ENCODE results near the gene CARS2.
"Not testable (repeated sequence)": the region's sequence is repeated elsewhere in the genome, so short reads cannot be mapped to it uniquely, and the experiment has no call there.

CARS2 gene

GRCh38 chr13:110635405-110636002 is 70.4 kb downstream of the CARS2 start:
- no peak for DNase-seq

- DNase-seq, result no peak
Observed at GRCh38 chr13:110634558-110634957, 71.4 kb downstream of the CARS2 start.

- DNase-seq, result no peak
Observed at GRCh38 chr13:110633776-110634175, 72.1 kb downstream of the CARS2 start.

GRCh38 chr13:110632255-110632654 is 73.7 kb downstream of the CARS2 start:
- not testable (repeated sequence) for DNase-seq

DNA sequence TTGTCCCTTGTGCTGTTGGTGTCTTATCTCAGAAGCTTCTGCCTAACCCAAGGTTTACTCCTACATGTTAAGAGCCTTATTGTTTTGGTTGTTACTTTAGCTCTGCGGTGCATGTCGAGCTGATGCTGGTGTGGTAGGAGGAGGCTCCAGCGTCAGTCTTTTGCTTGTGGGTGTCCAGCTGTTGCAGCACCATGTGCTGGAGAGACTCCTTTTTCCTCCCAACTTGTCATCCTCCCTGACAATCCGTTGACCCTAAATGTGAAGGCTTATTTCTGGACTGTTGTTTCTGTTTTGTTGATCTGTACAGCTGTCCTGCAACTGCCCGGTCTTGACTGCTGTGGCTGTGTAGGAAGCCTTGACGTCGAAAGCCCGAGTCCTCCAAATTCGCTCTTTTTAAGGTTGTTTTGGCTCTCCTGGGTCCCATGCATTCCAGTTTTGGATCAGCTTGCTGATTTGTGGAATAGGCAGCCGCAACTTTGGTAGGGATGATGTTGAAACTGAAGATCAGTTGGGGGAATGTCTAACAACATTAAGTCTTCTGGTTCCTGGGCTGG is 75.3 kb downstream of the CARS2 start:
- no peak for DNase-seq

DNA sequence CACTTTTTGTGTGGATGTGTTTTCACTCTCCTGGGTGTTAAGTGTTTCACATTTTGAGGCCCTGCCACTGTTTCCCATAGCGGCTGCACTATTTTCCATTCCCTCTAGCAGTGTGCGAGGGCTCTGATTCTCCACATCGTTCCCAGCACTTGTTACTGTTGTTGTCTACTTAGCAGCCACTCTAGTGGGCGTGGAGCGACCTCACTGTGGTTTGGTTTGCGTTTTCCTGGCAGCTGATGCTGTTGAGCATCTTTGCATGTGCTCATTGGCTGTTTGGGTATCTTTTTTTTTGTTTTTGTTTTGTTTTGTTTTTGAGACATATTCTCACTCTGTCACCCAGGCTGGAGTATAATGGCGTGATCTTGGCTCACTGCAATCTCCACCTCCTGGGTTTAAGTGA is 76.2 kb downstream of the CARS2 start:
- DNase-seq, result peak; percentile 11

GRCh38 chr13:110628952-110629701 is 76.8 kb downstream of the CARS2 start:
- no peak for DNase-seq

- no peak for DNase-seq
Observed at GRCh38 chr13:110628477-110628793, 77.5 kb downstream of the CARS2 start.

GRCh38 chr13:110627761-110628476 is 78.0 kb downstream of the CARS2 start:
- no peak for DNase-seq

DNA sequence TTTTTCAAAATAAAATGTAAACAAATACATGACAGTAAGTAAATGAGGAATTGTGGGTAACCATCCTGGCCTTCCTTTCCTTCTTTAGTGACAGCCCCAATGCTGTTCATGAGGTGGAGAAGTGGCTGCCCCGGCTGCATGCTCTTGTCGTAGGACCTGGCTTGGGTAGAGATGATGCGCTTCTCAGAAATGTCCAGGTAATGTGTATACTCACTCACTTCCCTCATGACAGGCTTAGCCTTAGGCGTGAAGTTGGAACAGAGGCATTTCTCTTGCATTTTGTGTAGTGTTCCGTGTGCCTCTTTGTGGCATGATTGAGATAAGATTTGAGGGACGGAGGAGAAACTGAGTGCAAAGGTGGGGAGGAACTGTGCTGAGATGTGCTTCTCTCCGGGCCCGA is 78.6 kb downstream of the CARS2 start:
- DNase-seq, result no peak

- DNase-seq, result no peak
Observed at GRCh38 chr13:110626521-110626920, 79.4 kb downstream of the CARS2 start.

GRCh38 chr13:110625771-110626321 is 80.1 kb downstream of the CARS2 start:
- peak; percentile 83 for DNase-seq

DNA sequence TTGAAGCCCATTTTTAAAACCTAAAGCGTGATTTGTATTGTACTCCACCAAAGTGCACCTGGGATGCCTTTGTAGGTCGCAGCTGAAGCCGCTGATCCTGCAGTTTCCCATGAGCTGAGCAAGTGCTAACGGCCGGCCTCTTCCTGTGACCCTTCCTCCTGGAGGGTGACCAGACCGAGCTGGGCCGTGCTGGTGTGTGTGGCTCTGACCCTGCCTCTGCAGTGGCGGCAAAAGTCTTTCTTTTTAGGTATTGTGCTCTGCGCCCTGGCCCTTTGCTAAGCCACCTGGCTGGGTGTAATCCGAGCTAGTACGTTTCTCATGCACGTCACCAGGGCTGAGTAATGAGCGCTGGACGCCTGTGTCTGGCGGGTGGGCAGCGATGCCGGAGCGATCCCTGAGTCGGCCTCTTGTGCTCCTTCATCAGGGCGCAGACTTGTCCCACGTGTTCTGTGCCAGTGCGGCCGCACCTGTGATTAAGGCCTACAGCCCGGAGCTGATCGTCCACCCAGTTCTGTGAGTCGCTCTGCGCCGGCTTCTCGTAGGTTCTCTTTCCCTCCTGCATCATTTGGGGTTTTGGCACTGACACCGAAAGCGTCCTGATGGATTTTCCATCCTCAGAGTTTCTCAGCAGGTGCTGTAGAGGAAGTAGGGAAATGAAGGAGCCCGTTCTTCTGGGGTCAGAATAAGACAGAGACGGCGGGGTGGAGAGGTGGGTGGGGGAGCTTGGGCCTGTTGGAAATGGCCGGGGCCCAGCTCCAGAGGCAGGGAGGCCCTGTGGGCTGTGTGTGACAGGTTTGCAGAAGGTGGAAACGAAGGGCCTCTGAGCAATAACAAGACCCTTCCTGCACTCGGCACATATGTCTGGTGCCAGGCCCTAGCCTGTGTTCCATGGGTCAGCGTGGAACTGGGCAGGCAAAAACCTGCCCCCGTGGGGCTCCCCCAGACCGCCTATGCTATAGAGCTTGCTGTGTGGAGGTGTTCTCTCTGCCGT is 80.9 kb downstream of the CARS2 start:
- DNase-seq, result peak; percentile 88

DNA sequence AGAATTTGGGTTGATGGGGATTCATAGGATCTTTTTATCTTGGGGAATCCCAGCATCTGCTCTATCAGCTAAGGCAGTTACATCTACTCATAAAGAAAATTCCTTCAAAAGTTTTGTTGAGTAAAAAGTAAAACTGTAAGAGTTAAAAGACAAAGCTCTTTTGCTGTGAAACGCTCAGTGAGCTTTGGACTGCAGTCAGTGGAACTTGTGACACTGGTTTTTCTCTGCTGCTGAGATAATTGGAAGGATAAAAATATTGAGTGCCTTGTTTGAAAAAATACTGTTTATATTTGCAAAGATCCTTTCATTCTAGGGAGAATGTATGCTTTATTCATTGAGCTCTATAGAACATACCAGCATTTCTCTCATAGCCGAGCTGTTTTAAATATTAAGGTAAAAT is 85.3 kb downstream of the CARS2 start:
- DNase-seq, result no peak

DNA sequence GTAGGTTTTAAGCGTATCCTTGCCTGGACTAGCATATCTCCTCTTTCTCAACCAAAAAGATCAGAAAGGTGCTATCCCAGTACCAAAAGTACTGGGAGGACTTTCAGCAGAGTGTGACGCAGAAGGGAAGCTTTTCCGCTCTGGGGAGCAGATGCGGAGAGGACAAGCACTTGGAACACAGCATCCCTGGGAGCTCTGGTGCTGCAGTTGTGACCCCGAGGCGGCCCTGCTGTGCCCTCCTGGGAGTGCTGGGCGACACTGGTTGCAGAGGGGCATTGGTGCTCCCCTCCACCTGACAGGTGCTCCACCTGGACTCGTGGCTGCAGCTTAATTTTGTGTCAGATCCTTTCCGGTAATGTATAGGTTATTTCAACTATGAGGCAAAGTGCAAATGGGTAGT is 87.1 kb downstream of the CARS2 start:
- DNase-seq, result no peak

DNA sequence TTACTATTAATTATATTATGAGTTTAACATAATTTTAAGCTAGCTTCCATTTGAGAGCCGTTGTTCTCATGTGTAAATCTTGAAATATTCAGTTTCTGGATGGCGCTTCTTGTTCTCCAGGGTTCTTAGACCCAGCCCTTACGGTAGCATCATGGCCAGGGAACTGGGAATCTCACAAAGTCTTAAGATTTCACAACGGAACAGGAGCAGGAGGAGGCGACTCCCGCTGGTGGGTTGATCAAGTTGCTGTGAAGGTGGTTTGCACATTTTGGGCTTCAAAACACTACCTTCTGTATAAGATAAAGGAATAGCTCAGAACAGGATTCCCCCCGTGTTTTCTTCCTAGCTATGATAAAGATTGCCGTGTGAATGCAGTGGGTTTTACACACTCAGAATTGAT is 87.7 kb downstream of the CARS2 start:
- no peak for DNase-seq

DNA sequence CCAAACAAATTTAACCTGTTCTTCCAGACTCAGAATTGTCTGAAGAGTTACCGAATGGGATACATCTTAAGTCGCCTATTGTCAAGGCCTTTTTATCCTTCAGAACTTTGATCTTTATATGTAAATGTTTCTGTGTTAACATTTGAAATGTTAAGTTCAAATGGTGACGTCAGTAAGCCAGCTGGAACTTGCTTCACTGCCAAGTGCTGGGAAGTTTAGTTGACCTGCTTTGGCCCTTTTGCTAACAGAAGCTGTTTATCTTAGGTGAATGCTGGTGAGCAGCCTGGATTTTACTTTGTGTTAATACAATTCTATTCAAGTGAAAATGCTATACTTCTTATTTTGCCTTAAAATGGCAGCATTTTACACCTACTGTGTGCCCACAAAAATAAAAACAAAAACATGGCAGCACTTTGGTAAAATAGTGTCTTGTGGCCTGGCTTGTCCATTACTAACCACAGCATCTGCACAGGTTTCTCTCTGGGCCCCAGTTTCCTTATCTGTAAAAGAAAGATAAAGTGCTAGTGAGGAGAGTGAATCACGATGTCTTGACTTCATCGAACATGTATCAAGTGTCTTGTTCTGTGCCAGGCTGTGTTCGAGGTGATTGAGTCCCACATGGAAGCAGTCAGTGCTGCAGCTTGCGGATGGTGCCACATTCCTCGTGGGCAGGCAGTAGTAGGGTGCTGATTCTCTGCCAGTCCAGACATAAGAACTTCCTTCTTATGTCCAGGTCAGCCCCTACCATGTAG is 88.4 kb downstream of the CARS2 start:
- DNase-seq, result peak; percentile 24

DNA sequence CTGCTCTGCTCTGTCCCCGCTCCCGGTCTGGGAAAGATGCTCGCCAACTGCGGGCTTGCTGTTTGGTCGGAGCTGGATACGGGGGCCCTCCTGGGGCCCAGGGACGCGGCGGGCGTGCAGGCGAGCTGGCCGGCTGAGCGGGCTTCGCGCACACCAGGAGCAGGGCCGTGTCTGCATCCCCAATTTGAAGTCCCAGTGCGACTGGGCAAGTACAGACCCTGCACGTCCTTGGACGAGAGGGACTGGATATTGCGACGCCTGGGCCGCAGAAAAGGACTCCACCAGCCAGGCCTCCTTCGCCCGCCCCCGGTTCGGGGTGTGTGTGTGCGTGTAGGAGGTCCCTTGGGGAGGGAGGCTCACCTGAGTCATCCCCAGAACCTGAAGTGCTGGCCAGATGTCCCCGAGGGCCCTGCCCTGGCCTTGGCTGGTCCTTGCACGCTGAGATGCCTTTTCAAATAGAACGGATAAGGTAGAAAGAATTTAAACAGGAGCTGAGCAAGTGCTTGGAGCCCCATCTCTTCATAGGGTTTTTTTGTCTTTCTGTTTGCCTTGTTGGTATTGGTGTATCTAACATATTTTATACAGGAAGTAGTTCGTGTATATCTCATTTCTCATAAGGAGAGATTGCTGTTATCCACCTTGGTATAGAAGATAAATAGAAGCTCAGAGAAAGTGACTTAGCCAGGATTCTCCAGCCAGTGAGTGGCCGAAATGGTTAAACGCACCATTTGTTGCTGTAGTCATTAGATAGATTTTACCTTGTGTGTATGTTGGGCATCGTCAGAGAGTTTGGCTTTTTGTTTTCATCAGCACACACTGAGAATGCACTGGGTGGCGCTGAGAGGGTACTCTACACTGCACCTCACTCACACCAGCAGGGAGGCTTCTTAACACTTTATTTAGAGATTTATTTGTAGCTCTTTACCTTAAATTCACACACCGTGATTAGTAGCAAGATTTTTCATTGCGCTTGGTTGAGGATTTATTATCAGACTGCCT is 89.5 kb downstream of the CARS2 start:
- peak; percentile 47 for DNase-seq

- peak; percentile 90 for DNase-seq
Observed at GRCh38 chr13:110615322-110616102, 90.4 kb downstream of the CARS2 start, which contains the start of gene NAXD. Gene NAXD (plus strand): TSS chr13:110615545. CDS start chr13:110615602, 57 bp downstream.

DNA sequence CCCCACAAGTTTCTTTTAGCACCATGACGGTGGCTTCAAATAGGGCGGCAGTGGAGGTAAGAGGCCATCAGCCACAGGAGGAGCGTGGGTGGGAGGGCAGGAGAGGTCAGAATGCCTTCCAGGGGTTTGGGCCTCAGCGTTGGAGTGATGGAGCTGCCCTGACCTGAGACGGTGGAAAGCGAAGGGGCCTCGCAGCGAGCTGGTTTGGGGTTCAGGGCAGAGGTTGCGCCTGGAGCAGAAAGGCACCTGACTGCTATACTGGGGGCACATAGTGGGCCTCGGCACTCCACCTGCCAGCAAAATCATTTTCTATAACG is 91.0 kb downstream of the CARS2 start:
- DNase-seq, result no peak

All from NCI-H510A treated with DMSO at 0.1 percent for 48 hours (cell line).